PFSK-1 (cell line): ENCODE results near the gene MYL3.

Source experiments
- FOXP2 ChIP-seq: optimal IDR thresholded peaks from 2 replicates; pipeline ENCODE3; 2011; ENCODE audit warnings: borderline replicate concordance, control low read depth, inconsistent platforms; ENCODE audit not compliant: insufficient read depth; ENCODE audit errors: extremely low read length, extremely low read depth
- POLR2AphosphoS5 ChIP-seq: IDR thresholded peaks from 2 replicates; pipeline ENCODE4 v1.6.1; 2012; ENCODE audit warnings: low read depth, mild to moderate bottlenecking, control low read depth, low read length, moderate library complexity
- SIN3A ChIP-seq: IDR thresholded peaks from 2 replicates; pipeline ENCODE4 v1.6.1; 2012; ENCODE audit warnings: mild to moderate bottlenecking, low read length, moderate library complexity, borderline replicate concordance; ENCODE audit not compliant: insufficient read depth
- TAF1 ChIP-seq: IDR thresholded peaks from 2 replicates; pipeline ENCODE4 v1.6.1; 2012; ENCODE audit warnings: low read length, control low read depth, borderline replicate concordance; ENCODE audit not compliant: insufficient read depth
- TF ChIP-seq, protein P1 (sequence below), 2 experiments: IDR thresholded peaks; 2 replicates each; pipeline versions ENCODE4 v1.6.1 to v1.8.0; 2011 to 2012; ENCODE audit warnings: low read depth in 2 of 2, low read length in 2 of 2, control low read depth in 1 of 2, inconsistent platforms in 1 of 2, mild to moderate bottlenecking in 1 of 2, moderate library complexity in 1 of 2; ENCODE audit not compliant: insufficient read depth in 1 of 2

- TF ChIP-seq, protein P1, sequence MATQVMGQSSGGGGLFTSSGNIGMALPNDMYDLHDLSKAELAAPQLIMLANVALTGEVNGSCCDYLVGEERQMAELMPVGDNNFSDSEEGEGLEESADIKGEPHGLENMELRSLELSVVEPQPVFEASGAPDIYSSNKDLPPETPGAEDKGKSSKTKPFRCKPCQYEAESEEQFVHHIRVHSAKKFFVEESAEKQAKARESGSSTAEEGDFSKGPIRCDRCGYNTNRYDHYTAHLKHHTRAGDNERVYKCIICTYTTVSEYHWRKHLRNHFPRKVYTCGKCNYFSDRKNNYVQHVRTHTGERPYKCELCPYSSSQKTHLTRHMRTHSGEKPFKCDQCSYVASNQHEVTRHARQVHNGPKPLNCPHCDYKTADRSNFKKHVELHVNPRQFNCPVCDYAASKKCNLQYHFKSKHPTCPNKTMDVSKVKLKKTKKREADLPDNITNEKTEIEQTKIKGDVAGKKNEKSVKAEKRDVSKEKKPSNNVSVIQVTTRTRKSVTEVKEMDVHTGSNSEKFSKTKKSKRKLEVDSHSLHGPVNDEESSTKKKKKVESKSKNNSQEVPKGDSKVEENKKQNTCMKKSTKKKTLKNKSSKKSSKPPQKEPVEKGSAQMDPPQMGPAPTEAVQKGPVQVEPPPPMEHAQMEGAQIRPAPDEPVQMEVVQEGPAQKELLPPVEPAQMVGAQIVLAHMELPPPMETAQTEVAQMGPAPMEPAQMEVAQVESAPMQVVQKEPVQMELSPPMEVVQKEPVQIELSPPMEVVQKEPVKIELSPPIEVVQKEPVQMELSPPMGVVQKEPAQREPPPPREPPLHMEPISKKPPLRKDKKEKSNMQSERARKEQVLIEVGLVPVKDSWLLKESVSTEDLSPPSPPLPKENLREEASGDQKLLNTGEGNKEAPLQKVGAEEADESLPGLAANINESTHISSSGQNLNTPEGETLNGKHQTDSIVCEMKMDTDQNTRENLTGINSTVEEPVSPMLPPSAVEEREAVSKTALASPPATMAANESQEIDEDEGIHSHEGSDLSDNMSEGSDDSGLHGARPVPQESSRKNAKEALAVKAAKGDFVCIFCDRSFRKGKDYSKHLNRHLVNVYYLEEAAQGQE (IDR thresholded peaks at IDR 0.05; ENCODE audit: insufficient read depth in 1 of 2, low read depth in 2 of 2, low read length in 2 of 2), result no peak
- no peak for TF ChIP-seq FOXP2
- TF ChIP-seq SIN3A, result no peak
- no peak for TF ChIP-seq POLR2AphosphoS5
- TF ChIP-seq TAF1, result no peak
These were observed 38.4 kb upstream of the MYL3 start for GRCh38 chr3:46901591-46902187.
